PC-9 (cell line): ENCODE measurements around the gene HEBP2. TPM values are rescaled to one million over a fixed set of nuclear protein-coding genes. Genes with fewer than 3 reads are reported as not detected.

ENCODE experiments used
- BruUV-seq: library from RNA; stranded (reverse); fragments of 400-500 nt; replicated peaks from 2 replicates; lab custom pipeline; 2021; lab: Mats Ljungman, UMichigan
- CTCF ChIA-PET: fragments of 300-600 bp; sonication (Branson Sonifier 250); formaldehyde crosslinking; loops from one replicate; lab custom pipeline; 2022; ENCODE audit warnings: antibody characterized with exemption; lab: Charles Lee
- POLR2A ChIA-PET: fragments of 300-600 bp; sonication (Branson Sonifier 250); formaldehyde crosslinking; loops from one replicate; lab custom pipeline; 2022; ENCODE audit warnings: antibody characterized with exemption; ENCODE audit not compliant: unreplicated experiment; lab: Charles Lee
- DNase-seq, 2 experiments: peaks; one replicate each; pipeline versions ENCODE4 v3.0.0 to v3.0.0-alpha.2; 2015 to 2022; ENCODE audit warnings: mixed read lengths in 1 of 2
- H2AFZ ChIP-seq: fragments of 200-600 bp; sonication (generic); 2 replicates; pipeline ENCODE4 v1.8.1; 2017; ENCODE audit warnings: antibody characterized with exemption
- H3F3A ChIP-seq: fragments of 200-600 bp; sonication (generic); 2 replicates; pipeline ENCODE4 v1.8.1; 2017; ENCODE audit warnings: antibody characterized with exemption, mild to moderate bottlenecking, low read depth; ENCODE audit not compliant: insufficient read depth
- H3K27ac ChIP-seq: fragments of 200-600 bp; sonication (generic); 2 replicates; pipeline ENCODE4 v1.6.1; 2016; ENCODE audit warnings: mixed run types
- H3K27me3 ChIP-seq: fragments of 200-600 bp; sonication (generic); 2 replicates; pipeline ENCODE4 v1.6.1; 2016; ENCODE audit warnings: low read depth, mixed run types; ENCODE audit not compliant: insufficient read depth
- H3K36me3 ChIP-seq: fragments of 200-600 bp; sonication (generic); 2 replicates; pipeline ENCODE4 v1.6.1; 2016; ENCODE audit warnings: low read depth, mixed run types
- H3K4me1 ChIP-seq: fragments of 200-600 bp; sonication (generic); replicated peaks from 2 replicates; pipeline ENCODE4 v1.6.1; 2016; ENCODE audit warnings: mixed run types; ENCODE audit not compliant: insufficient read depth
- H3K4me2 ChIP-seq: fragments of 200-600 bp; sonication (generic); 2 replicates; pipeline ENCODE4 v1.6.1; 2017; ENCODE audit warnings: mixed run types
- H3K4me3 ChIP-seq: fragments of 200-600 bp; sonication (generic); 2 replicates; pipeline ENCODE4 v1.6.1; 2016; ENCODE audit warnings: mixed run types
- H3K79me2 ChIP-seq: fragments of 200-600 bp; sonication (generic); 2 replicates; pipeline ENCODE4 v1.6.1; 2017; ENCODE audit warnings: low read depth, mixed run types
- H3K9me2 ChIP-seq: fragments of 200-600 bp; sonication (generic); 2 replicates; pipeline ENCODE4 v1.8.1; 2017; ENCODE audit warnings: mild to moderate bottlenecking; ENCODE audit not compliant: insufficient read depth
- H3K9me3 ChIP-seq: fragments of 200-600 bp; sonication (generic); 2 replicates; pipeline ENCODE4 v1.8.1; 2016; ENCODE audit warnings: low read depth; ENCODE audit not compliant: insufficient read depth
- H4K20me1 ChIP-seq: fragments of 200-600 bp; sonication (generic); 2 replicates; pipeline ENCODE4 v1.8.1; 2017; ENCODE audit not compliant: insufficient read depth
- CTCF ChIP-seq: fragments of 200-600 bp; sonication (generic); conservative IDR thresholded peaks from 2 replicates; pipeline ENCODE4 v1.6.1; 2017; ENCODE audit warnings: mixed run types, antibody characterized with exemption, mild to moderate bottlenecking, moderate library complexity
- EZH2 ChIP-seq: fragments of 200-600 bp; sonication (generic); IDR thresholded peaks from 2 replicates; pipeline ENCODE4 v1.8.0; 2017; ENCODE audit warnings: antibody characterized with exemption, low read depth
- intact Hi-C: fragments of 100-400 bp; cut with micrococcal nuclease; formaldehyde crosslinking; loops from one replicate; pipeline ENCODE4 v1.10.0; 2022; ENCODE audit not compliant: unreplicated experiment
- total RNA-seq: library from RNA; stranded (reverse); gene quantifications from 2 replicates; pipeline ENCODE4 v1.2.3, GENCODE V29; 2021

HEBP2 gene
- total RNA-seq, 1 experiment from 2014 or later = 41.0 TPM

DNA sequence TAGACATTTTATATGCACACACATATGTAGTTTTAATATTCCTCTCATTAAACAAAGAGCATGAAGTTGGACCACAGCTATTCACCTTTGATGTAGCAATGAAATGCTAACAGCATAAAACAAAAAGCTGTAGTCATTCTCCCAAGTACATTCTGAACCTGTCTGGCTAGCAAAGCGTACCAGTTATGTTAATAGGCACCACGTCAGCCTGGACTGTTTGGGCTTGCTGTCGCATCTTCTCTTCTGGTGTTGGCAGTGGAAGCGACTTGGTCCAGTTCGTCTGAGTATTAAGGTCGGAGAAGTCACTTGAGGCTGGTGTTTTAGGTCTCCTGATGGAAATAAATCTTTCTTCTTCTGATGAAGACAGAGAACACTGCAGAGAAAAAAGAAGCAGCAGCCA lies 42.8 kb downstream of the HEBP2 start:
- no TSS peak for BruUV-seq
- H4K20me1 ChIP-seq = no peaks in the 10 kb centered on the region
- H2AFZ ChIP-seq = no peak overlapping the region
- peaks cover 15% of the 10 kb centered on the region; the same call in 1 of the 2 replicates for H3K36me3 ChIP-seq
- H3K4me1 ChIP-seq = peaks cover 6% of the 10 kb centered on the region; the same call in 1 of the 2 replicates
- no peaks in the 10 kb centered on the region for H3K9me2 ChIP-seq
- H3K27me3 ChIP-seq = no peaks in the 10 kb centered on the region
- H3K4me2 ChIP-seq = no peak overlapping the region
- peaks cover 7% of the 10 kb centered on the region; the same call in 1 of the 2 replicates for H3F3A ChIP-seq
- no peaks in the 10 kb centered on the region for H3K79me2 ChIP-seq
- intact Hi-C loops = no loop called here
- H3K4me3 ChIP-seq = no peak overlapping the region
- peaks cover 5% of the 10 kb centered on the region; the same call in 1 of the 2 replicates for H3K9me3 ChIP-seq
- DNase-seq = peak in 1 of 2 experiments; percentile 21
- CTCF ChIA-PET = no interaction called here
- H3K27ac ChIP-seq = no peak overlapping the region
- TF ChIP-seq CTCF = no peak
- no peak for TF ChIP-seq EZH2
- POLR2A ChIA-PET = interaction anchor here (0.6 kb wide), 2 partner anchors 1307 to 1492 kb away, joined by 4 read pairs; no protein-coding TSS in a partner anchor

- CTCF ChIA-PET = no interaction called here
- H3K9me3 ChIP-seq = no peaks in the 10 kb centered on the region
- no peak overlapping the region for H3K27ac ChIP-seq
- no peak for DNase-seq
- 0 out of 2 replicates have a peak, but pooled peaks cover 5% of the 10 kb centered on the region for H3K79me2 ChIP-seq
- intact Hi-C loops = no loop called here
- POLR2A ChIA-PET = no interaction called here
- peaks cover 16% of the 10 kb centered on the region for H3K4me1 ChIP-seq
- no peak overlapping the region for H3K4me2 ChIP-seq
- H3K36me3 ChIP-seq = peaks cover 12% of the 10 kb centered on the region; the same call in 1 of the 2 replicates
- H3K9me2 ChIP-seq = no peaks in the 10 kb centered on the region
- BruUV-seq = no TSS peak
- H2AFZ ChIP-seq = no peak overlapping the region
- no peaks in the 10 kb centered on the region for H4K20me1 ChIP-seq
- H3F3A ChIP-seq = peaks cover 16% of the 10 kb centered on the region
- H3K4me3 ChIP-seq = no peak overlapping the region
- TF ChIP-seq EZH2 = no peak
- no peak for TF ChIP-seq CTCF
- H3K27me3 ChIP-seq = no peaks in the 10 kb centered on the region
These were observed 46.4 kb downstream of the HEBP2 start for GRCh38 chr6:138450445-138450844.

GRCh38 chr6:138451043-138451442 lies 47.0 kb downstream of the HEBP2 start:
- Histone ChIP-seq H3K4me3 (no peak overlapping the region), H3K27ac (no peak overlapping the region), H4K20me1 (no peaks in the 10 kb centered on the region), H2AFZ (no peak overlapping the region), H3K79me2 (0 out of 2 replicates have a peak, but pooled peaks cover 5% of the 10 kb centered on the region), H3K4me2 (no peak overlapping the region), H3K9me3 (no peaks in the 10 kb centered on the region), H3F3A (peaks cover 21% of the 10 kb centered on the region), H3K4me1 (peaks cover 21% of the 10 kb centered on the region), H3K36me3 (peaks cover 9% of the 10 kb centered on the region; the same call in 1 of the 2 replicates), H3K9me2 (no peaks in the 10 kb centered on the region), H3K27me3 (no peaks in the 10 kb centered on the region)
- TF ChIP-seq EZH2 (no peak), CTCF (no peak)
- no TSS peak for BruUV-seq
- CTCF ChIA-PET = no interaction called here
- DNase-seq = no peak
- intact Hi-C loops = no loop called here
- POLR2A ChIA-PET = no interaction called here
